CD4-positive, alpha-beta T cell treated with Interleukin-6 at 100 ng/mL for 8 hours (primary cell): Measurements from ENCODE around the gene DNAJC30.

ENCODE experiments used
- DNase-seq: peaks from one replicate; pipeline ENCODE4 v3.0.0-alpha.2; 2020; ENCODE audit warnings: mixed read lengths, low spot score

DNAJC30 gene

DNA sequence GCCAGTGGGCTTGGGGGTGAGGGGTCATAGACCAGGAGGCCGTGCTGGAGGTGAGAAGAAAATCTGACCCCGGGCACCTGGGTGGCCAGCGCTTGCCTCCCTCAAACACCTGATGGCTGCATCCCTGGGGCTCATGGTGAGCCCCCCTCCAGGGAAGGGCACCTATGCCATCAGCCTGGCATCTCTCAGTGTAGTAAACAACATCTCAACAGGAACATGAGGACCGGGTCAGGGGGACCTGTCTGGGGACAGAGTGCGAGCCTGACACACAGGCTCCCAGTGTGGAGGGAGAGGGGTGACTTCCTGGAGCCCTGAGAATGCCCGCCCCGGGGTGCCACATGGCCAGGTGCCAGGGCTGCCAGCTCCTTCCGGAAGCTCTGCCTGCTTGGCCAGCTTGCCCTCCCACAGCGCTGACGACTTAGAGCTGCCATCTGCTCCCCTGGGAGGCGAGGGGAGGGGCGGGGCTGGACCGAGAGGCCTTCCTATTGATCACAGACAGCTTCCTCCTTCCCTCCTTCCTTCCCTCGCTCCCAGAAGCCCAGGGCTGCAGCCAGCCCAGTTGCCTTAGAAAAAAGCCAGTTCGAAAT is 23.9 kb upstream of the DNAJC30 start:
- peak; percentile 41 for DNase-seq

GRCh38 chr7:73706126-73707044 is 23.1 kb upstream of the DNAJC30 start:
- DNase-seq: no peak

- DNase-seq: no peak
Observed at GRCh38 chr7:73705551-73705920, 22.3 kb upstream of the DNAJC30 start.

DNA sequence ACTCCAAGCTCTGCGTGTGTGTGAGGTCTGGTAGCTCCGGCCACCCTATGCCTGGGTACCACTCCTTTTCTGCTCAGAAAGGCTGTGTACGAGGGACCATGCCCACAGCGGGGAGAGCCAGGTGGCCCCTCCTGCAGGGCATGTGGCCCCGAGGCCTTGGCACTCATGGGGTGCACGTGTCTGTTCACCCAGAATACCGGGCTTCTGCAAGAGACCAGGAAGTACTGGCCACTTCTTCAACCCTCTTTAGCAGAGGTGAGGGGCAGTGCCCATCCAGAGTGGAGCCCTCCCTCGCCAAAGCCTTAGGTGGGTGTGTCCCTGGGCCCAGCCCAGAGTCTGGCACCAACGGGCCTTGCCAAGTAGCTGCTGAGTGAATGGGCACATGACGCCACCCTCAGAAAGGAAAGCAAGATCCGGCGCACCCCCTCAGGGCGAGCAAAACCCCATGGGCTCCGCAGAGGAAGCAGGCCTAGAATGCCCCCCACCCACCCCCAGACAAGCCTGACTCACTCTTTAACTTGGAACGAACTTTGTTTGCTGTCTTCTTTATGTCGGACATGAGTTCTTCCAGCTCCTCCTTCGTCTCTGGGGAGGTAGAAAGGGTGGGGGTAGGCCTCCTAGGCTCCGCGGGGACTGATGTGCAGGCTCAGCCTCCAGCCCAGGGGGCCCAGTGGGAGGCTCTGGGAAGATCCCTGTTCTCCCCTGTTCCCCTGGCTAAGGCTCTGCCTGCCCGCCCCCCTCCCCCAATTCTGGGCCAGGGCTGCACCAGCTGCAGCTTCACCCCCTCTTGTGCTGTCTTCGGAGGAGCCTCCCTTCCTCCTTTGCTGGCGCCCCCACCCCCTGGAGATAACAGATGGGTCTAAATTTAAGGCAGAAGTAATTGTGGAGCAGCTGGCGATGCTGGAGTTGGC is 21.6 kb upstream of the DNAJC30 start:
- DNase-seq: no peak

GRCh38 chr7:73703757-73704639 is 20.7 kb upstream of the DNAJC30 start:
- DNase-seq: peak; percentile 52

DNA sequence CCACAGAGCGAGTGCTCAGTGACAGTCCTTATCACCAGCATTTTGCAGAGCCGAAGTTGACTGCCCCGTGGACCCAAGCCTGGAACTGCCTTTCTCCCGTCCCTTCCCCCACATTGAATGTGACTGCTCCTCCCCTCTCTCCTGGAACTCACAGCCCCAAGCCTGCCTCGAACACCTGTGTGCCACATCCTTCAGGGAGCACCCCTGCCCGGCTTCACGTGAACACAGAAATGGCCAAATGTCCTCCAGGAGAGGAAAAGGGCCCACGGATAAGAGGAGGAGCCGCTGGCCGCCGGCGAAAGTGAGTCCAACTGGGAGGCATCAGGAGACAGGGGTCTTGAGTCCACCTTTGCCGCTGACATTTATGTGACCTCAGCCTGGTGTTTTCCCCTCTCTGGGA is 20.0 kb upstream of the DNAJC30 start:
- DNase-seq: no peak

DNA sequence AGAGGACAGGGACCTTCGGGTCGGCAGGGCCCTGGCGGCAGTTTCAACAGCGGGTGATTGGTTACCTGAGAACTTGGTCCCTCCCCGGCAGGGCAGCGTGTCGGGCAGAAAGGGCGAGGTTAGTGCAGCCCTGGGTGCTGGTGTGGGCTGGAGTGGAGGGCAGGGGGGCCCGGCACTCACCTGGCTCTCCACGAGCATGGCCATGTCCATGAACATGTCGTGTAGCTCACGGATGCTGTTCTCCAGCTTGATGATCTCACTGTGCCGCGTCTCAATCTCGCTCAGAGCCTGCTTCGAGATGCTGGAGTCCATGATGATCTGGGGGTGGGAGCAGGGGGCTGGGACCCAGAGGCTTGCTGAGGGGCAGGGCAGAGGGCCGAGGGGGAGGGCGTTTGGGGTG is 19.4 kb upstream of the DNAJC30 start:
- no peak for DNase-seq

- DNase-seq: no peak
Observed at GRCh38 chr7:73702226-73702625, 19.0 kb upstream of the DNAJC30 start.

GRCh38 chr7:73701357-73701995 is 18.2 kb upstream of the DNAJC30 start:
- DNase-seq: no peak

GRCh38 chr7:73700581-73701134 is 17.4 kb upstream of the DNAJC30 start:
- no peak for DNase-seq

DNA sequence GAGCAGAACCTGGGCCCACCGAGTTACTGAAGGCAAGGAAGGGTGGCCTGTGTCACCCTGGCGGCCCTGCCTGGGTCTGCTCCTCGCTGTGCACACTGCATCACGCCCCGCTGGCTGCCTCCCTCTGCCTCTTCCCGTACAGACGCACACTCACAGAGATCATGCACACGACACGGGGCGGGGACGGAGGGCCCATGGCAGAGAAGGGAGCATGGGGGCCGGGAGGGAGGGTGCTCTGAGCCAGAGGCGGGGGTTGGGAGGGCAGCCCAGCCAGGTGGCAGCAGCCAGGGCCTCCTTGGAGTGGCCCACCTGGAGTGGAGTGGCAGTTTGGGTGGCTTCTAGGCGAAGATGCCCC is 16.8 kb upstream of the DNAJC30 start:
- no peak for DNase-seq

DNA sequence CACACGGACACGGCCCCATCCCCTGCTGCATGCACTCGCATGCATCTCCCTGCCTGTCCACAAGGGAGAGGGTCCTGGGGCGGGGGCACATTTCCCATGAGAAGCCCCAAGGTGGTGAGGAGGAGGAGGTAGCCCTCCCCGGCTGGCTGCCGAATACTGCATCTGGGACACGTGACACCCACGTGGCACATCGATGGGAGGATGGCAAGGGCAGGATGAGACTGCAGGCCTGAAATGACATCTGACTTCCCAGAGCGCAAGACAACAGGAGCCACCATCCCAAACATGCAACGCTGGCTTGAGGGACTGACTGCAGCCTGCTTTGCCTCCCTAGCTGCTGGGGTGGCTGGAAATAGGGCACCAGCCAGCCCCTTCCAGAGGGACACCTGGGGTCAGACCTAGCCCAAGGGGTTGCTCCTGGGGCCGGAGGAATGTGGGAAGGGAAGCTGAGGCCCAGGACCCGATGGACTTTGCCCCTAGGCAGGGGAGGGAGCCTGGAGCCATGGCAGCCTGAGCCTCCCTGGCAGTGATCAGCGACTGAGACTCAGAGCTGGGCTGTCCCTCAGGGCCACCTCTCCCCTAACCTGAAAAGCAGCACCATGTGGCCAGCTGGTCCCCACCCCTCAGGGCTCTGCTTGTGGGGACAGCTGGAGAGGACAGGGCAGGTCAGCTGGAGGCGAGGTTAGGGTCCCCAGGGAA is 16.3 kb upstream of the DNAJC30 start:
- DNase-seq: no peak

- no peak for DNase-seq
Observed at GRCh38 chr7:73698410-73698809, 15.2 kb upstream of the DNAJC30 start.

DNA sequence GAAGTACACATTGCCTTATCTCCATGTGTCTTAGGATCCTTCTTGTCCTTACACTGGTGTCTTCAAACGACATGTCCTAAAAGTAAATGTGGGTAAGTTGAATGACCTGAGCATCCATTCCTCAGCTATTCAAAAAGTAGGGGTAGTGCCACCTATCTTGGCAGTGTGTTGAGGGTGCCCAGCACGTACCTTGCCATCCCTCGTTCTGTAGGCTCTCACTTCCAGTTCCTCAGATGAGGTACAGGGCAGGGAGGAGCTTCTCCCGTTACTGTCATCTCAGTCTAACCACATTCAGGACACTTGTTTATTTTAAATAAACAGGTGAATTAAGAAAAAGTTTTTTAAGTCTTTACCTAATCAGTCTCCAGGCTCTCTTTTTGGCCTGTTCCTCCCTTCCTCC is 13.1 kb upstream of the DNAJC30 start:
- DNase-seq: no peak

GRCh38 chr7:73690646-73691045 is 7.4 kb upstream of the DNAJC30 start:
- no peak for DNase-seq

GRCh38 chr7:73688288-73688687 is 5.0 kb upstream of the DNAJC30 start:
- DNase-seq: no peak

DNA sequence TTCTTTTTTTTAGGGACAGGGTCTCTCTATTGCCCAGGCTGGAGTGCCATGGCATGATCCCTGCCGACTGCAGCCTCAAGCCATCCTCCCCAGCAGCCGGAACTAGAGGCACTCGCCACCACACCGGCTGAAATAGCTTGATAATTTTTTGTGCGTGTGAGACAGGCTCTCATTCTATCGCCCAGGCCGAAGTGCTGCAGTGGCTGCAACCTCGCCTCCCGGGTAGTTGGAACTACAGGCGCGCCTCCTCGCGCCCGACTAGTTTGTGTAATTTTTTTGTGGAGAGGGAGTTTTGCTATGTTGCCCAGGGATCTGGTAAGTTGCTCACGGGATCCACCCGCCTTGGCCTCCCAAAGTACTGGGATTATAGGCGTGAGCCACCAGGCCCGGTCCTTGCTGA is 2.1 kb upstream of the DNAJC30 start:
- DNase-seq: no peak

GRCh38 chr7:73683788-73684693 is 788 bp upstream of the DNAJC30 start:
- no peak for DNase-seq

DNA sequence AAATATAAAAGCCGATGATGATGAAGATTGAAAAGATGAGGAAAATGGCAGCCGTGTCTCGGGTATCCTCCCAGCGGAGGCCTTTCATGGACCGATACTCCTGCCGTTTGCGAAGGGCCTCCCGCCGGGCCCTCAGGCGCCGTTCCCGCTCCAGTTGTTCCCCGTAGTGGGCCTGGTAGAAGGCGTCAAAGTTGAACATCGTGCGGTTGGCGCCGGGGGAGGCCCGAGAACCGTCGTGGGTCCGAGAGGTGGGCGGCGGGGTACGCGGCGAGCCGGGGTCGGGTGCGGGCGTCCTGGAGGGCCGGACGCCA is 553 bp downstream of the DNAJC30 start:
- no peak for DNase-seq
